ENCODE results near the gene CDH22.

DNA sequence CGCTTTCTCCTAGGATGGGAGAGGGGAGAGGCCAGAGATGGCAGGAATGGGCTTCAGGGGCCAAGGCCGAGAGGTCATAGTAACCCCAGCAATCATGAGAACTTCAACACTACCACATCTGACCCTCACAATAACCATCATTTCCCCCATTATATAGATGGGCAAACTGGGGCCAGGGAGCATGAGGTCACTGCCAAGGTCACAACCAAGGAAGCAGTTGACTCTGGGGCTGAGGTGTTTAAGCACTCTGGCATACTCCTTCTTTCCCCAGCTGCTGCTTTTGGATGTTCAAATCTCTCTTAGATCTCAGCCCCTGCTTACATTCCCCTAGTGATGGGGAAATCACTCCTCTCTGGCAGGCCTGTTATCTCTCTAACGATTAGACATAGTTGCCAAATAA lies 39.6 kb downstream of the CDH22 start:
- TF ChIP-seq, protein P1, sequence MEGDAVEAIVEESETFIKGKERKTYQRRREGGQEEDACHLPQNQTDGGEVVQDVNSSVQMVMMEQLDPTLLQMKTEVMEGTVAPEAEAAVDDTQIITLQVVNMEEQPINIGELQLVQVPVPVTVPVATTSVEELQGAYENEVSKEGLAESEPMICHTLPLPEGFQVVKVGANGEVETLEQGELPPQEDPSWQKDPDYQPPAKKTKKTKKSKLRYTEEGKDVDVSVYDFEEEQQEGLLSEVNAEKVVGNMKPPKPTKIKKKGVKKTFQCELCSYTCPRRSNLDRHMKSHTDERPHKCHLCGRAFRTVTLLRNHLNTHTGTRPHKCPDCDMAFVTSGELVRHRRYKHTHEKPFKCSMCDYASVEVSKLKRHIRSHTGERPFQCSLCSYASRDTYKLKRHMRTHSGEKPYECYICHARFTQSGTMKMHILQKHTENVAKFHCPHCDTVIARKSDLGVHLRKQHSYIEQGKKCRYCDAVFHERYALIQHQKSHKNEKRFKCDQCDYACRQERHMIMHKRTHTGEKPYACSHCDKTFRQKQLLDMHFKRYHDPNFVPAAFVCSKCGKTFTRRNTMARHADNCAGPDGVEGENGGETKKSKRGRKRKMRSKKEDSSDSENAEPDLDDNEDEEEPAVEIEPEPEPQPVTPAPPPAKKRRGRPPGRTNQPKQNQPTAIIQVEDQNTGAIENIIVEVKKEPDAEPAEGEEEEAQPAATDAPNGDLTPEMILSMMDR (IDR thresholded peaks at IDR 0.05): no peak
- TF ChIP-seq POLR2A (IDR thresholded peaks at IDR 0.05): no peak
